Keratinocyte (primary cell): Measurements from ENCODE around the gene DMPK. TPM values are rescaled to one million over a fixed set of nuclear protein-coding genes. Genes with fewer than 3 reads are reported as not detected.

Source experiments
- DNase-seq: peaks from one replicate; pipeline ENCODE4 v3.0.0-alpha.2; 2011; ENCODE audit warnings: low read depth, missing footprints, low spot score
- FAIRE-seq: peaks from 2 replicates; lab custom pipeline; 2011; peaks lifted over from hg19 to GRCh38; lab: Jason Lieb, UNC
- H2AFZ ChIP-seq: 2 replicates; pipeline ENCODE4 v1.6.0; 2012; ENCODE audit warnings: low read length, control low read depth, inconsistent platforms; ENCODE audit not compliant: control insufficient read depth
- H3K27ac ChIP-seq: 2 replicates; pipeline ENCODE4 v1.5.1; 2011; ENCODE audit warnings: low read length; ENCODE audit not compliant: control insufficient read depth, insufficient read depth
- H3K27me3 ChIP-seq: 3 replicates; pipeline ENCODE4 v1.6.0; 2011; ENCODE audit warnings: low read length; ENCODE audit not compliant: control insufficient read depth, insufficient read depth; ENCODE audit errors: extremely low read depth
- H3K36me3 ChIP-seq, 2 experiments: 2 replicates in 1 of 2; 3 replicates in 1 of 2; pipeline ENCODE4 v1.5.1; 2011; ENCODE audit warnings: low read length in 2 of 2, mild to moderate bottlenecking in 1 of 2; ENCODE audit not compliant: control insufficient read depth in 2 of 2, insufficient read depth in 2 of 2; ENCODE audit errors: extremely low read depth in 1 of 2
- H3K4me1 ChIP-seq: 3 replicates; pipeline ENCODE4 v1.5.1; 2011; ENCODE audit warnings: low read length; ENCODE audit not compliant: control insufficient read depth, insufficient read depth; ENCODE audit errors: extremely low read depth
- H3K4me2 ChIP-seq: 3 replicates; pipeline ENCODE4 v1.6.0; 2011; ENCODE audit warnings: low read depth, low read length; ENCODE audit not compliant: control insufficient read depth, insufficient read depth; ENCODE audit errors: extremely low read depth
- H3K4me3 ChIP-seq, 3 experiments: fragments of 200-600 bp in 1 of 3; sonication (generic) in 1 of 3; 2 replicates in 2 of 3; 3 replicates in 1 of 3; pipeline ENCODE4 v1.5.1; 2011 to 2016; ENCODE audit warnings: low read length in 3 of 3, mild to moderate bottlenecking in 3 of 3, control low read depth in 2 of 3, inconsistent platforms in 1 of 3, low read depth in 1 of 3, mixed read lengths in 1 of 3, mixed run types in 1 of 3, moderate library complexity in 1 of 3; ENCODE audit not compliant: control insufficient read depth in 2 of 3, insufficient read depth in 2 of 3; ENCODE audit errors: extremely low read depth in 1 of 3
- H3K79me2 ChIP-seq: 2 replicates; pipeline ENCODE4 v1.6.0; 2012; ENCODE audit warnings: low read length; ENCODE audit not compliant: control insufficient read depth, insufficient read depth
- H3K9ac ChIP-seq: 3 replicates; pipeline ENCODE4 v1.6.0; 2011; ENCODE audit warnings: low read length; ENCODE audit not compliant: control insufficient read depth, insufficient read depth; ENCODE audit errors: extremely low read depth
- H3K9me1 ChIP-seq: 3 replicates; pipeline ENCODE4 v1.6.0; 2011; ENCODE audit warnings: low read length; ENCODE audit not compliant: control insufficient read depth, insufficient read depth; ENCODE audit errors: extremely low read depth
- H3K9me3 ChIP-seq: 2 replicates; pipeline ENCODE4 v1.5.1; 2012; ENCODE audit warnings: low read depth, low read length; ENCODE audit not compliant: control insufficient read depth
- H4K20me1 ChIP-seq: 3 replicates; pipeline ENCODE4 v1.6.0; 2011; ENCODE audit warnings: low read length; ENCODE audit not compliant: control insufficient read depth, insufficient read depth; ENCODE audit errors: extremely low read depth
- CTCF ChIP-seq, 3 experiments: IDR thresholded peaks in 1 of 3; conservative IDR thresholded peaks in 1 of 3; optimal IDR thresholded peaks in 1 of 3; 2 replicates in 2 of 3; 3 replicates in 1 of 3; pipeline versions ENCODE3 to v1.5.1; 2011; ENCODE audit warnings: low read length in 3 of 3, mild to moderate bottlenecking in 3 of 3, moderate library complexity in 2 of 3, control low read depth in 1 of 3, inconsistent platforms in 1 of 3; ENCODE audit not compliant: insufficient read depth in 2 of 3; ENCODE audit errors: extremely low read depth in 1 of 3
- EZH2 ChIP-seq: IDR thresholded peaks from one replicate; pipeline ENCODE4 v1.6.1; 2012; ENCODE audit warnings: inconsistent platforms, mild to moderate bottlenecking, low read length, moderate library complexity
- dilution Hi-C: fragments of 300-500 bp; cut with MboI; formaldehyde crosslinking; loops from one replicate; pipeline ENCODE4 v1.7.0; 2020; ENCODE audit warnings: low sequenced_read_pairs; ENCODE audit not compliant: extremely low pct_ligation_motif_present
- polyA plus RNA-seq, 5 experiments: library from polyadenylated mRNA; depleted of rRNA in 3 of 5; stranded (reverse) in 3 of 5; stranded (forward) in 1 of 5; unstranded in 1 of 5; fragments of >200 nt; gene quantifications; 1 replicate in 1 of 5; 2 replicates in 3 of 5; 3 replicates in 1 of 5; pipeline versions ENCODE4 v1.2.1 to v1.2.3, GENCODE V29; 2011 to 2012; ENCODE audit warnings: missing spikeins in 2 of 5, low read depth in 1 of 5, low replicate concordance in 1 of 5

DMPK gene
- polyA plus RNA-seq, 1 donor (not counting 4 experiments of a cell fraction or from before 2014, with no cell fraction given) = 7.0 TPM

DNA sequence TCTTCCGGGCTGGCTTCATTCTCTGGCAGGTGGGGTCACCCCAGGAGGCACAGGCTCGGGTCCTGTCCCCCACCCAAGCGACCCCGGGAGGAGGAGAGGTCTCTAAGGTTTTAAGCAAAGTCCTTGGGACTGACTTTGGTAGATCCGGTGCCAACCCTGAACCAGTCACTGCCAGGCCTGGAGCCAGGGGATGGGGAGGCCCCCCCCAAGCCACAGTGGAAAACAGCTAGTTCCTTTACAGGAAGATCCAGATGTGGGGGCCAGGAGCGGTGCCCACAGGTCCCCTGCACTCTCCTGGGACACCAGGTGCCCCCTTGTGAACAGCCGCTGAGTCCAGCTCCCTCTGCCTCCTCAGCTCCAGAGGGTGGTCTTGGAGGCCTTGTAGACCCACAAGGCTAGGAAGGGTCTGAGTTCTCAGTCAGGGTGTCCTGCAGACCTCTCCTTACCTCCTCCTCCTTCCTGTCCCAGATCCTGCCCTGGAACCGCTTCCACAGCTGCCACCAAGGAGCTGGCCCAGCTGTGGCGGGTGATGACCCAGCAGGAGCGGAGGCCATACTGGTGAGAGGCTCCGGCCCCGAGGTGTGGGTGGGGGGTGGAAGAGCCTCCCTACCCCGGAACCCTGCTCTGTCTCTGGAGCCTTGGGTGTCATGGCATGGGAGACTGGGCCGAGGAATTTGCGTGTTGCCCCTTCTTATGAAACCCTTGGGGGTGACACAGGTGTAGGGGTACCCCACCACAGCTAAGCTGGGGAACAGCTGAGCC, 19.2 kb downstream of the DMPK start:
- no peak for FAIRE-seq
- dilution Hi-C loops = no loop called here
- TF ChIP-seq EZH2 (no peak), CTCF (optimal IDR thresholded peaks at IDR 0.05 in 1 of 3, IDR thresholded peaks at IDR 0.05 in 1 of 3, conservative IDR thresholded peaks at IDR 0.05 in 1 of 3; ENCODE audit: extremely low read depth in 1 of 3, insufficient read depth in 2 of 3, low read length in 3 of 3) (no peak)

GRCh38 chr19:45761714-45762113, 20.6 kb downstream of the DMPK start:
- Histone ChIP-seq H3K4me3 (no peak overlapping the region), H3K4me1 (no peaks in the 10 kb centered on the region), H3K4me2 (no peak overlapping the region), H3K27ac (no peak overlapping the region), H4K20me1 (no peaks in the 10 kb centered on the region), H3K27me3 (no peaks in the 10 kb centered on the region), H3K36me3 (no peaks in the 10 kb centered on the region), H3K79me2 (no peaks in the 10 kb centered on the region), H3K9me1 (no peaks in the 10 kb centered on the region), H2AFZ (no peak overlapping the region), H3K9ac (no peak overlapping the region), H3K9me3 (no peaks in the 10 kb centered on the region)
- dilution Hi-C loops = no loop called here
- no peak for TF ChIP-seq EZH2
- TF ChIP-seq CTCF (optimal IDR thresholded peaks at IDR 0.05 in 1 of 3, IDR thresholded peaks at IDR 0.05 in 1 of 3, conservative IDR thresholded peaks at IDR 0.05 in 1 of 3; ENCODE audit: extremely low read depth in 1 of 3, insufficient read depth in 2 of 3, low read length in 3 of 3) = no peak
- FAIRE-seq (no peak), DNase-seq (no peak)

More for the DNA sequence above, 19.2 kb downstream of the DMPK start:
- peaks cover 10% of the 10 kb centered on the region for H3K4me1 ChIP-seq
- no peaks in the 10 kb centered on the region for H3K9me1 ChIP-seq
- H3K79me2 ChIP-seq = no peaks in the 10 kb centered on the region
- no peak overlapping the region for H3K4me2 ChIP-seq
- DNase-seq = no peak
- H3K27me3 ChIP-seq = no peaks in the 10 kb centered on the region
- no peaks in the 10 kb centered on the region for H3K9me3 ChIP-seq
- no peak overlapping the region for H3K4me3 ChIP-seq
- no peaks in the 10 kb centered on the region for H3K36me3 ChIP-seq
- H3K27ac ChIP-seq = no peak overlapping the region
- no peak overlapping the region for H2AFZ ChIP-seq
- no peak overlapping the region for H3K9ac ChIP-seq
- no peaks in the 10 kb centered on the region for H4K20me1 ChIP-seq
